Transverse colon (tissue), 4 donors: ENCODE data around the gene OR8G5. TPM values are rescaled to one million over a fixed set of nuclear protein-coding genes. Genes with fewer than 3 reads are reported as not detected.
"Not testable (repeated sequence)": the region's sequence is repeated elsewhere in the genome, so short reads cannot be mapped to it uniquely, and the experiment has no call there.

Source experiments
- DNase-seq: peaks from one replicate; pipeline ENCODE4 v3.0.0-alpha.2; 2019
- H3K27ac ChIP-seq, 4 donors: fragments of 200-600 bp; sonication (generic); 2 replicates each; pipeline ENCODE4 v1.5.1; 2016 to 2018; ENCODE audit warnings: inconsistent platforms in 4 of 4
- H3K27me3 ChIP-seq: fragments of 200-600 bp; sonication (generic); 2 replicates; pipeline ENCODE4 v1.5.1; 2017; ENCODE audit warnings: inconsistent platforms
- H3K36me3 ChIP-seq, 4 donors: fragments of 200-600 bp; sonication (generic); 2 replicates each; pipeline ENCODE4 v1.5.1; 2017 to 2019; ENCODE audit warnings: inconsistent platforms in 4 of 4
- H3K4me1 ChIP-seq, 4 donors: fragments of 200-600 bp; sonication (generic); 2 replicates each; pipeline ENCODE4 v1.5.1; 2017 to 2020; ENCODE audit warnings: inconsistent platforms in 4 of 4
- H3K4me3 ChIP-seq, 4 donors: fragments of 200-600 bp; sonication (generic); 1 replicate in 1 of 4; 2 replicates in 3 of 4; pipeline versions ENCODE4 v1.5.1 to v1.6.1; 2017 to 2019; ENCODE audit warnings: inconsistent platforms in 4 of 4
- H3K9me3 ChIP-seq, 2 donors: fragments of 200-600 bp; sonication (generic); 2 replicates each; pipeline ENCODE4 v1.5.1; 2017 to 2019; ENCODE audit warnings: inconsistent platforms in 2 of 2
- EP300 ChIP-seq: sonication (generic); formaldehyde crosslinking; IDR thresholded peaks from one replicate; pipeline ENCODE4 v1.6.1; 2017; ENCODE audit warnings: antibody characterized with exemption, low read depth
- POLR2A ChIP-seq: fragments of 450-650 bp; IDR thresholded peaks from one replicate; pipeline ENCODE4 v1.6.1; 2016; ENCODE audit warnings: antibody characterized with exemption, mild to moderate bottlenecking, moderate library complexity
- POLR2AphosphoS5 ChIP-seq, 3 donors: sonication (generic); formaldehyde crosslinking; IDR thresholded peaks; one replicate each; pipeline ENCODE4 v1.6.1; 2016; ENCODE audit warnings: antibody characterized with exemption in 3 of 3
- WGBS, 2 donors: methylation state at CpG; one replicate each; pipeline ENCODE4 v1.1.5; 2018; ENCODE audit warnings: low coverage in 1 of 2; 5-methylcytosine and 5-hydroxymethylcytosine counted together
- in situ Hi-C, 4 donors: fragments of 200-750 bp; cut with MboI; loops; one replicate each; pipeline versions ENCODE4 v1.15.0 to v1.15.1; 2017; ENCODE audit warnings: low sequenced_read_pairs in 3 of 4, low pct_ligation_motif_present in 1 of 4, low pct_unique_long_range_greater_than_20kb in 1 of 4
- intact Hi-C: fragments of 100-400 bp; cut with DNase I; formaldehyde crosslinking; loops from one replicate; pipeline ENCODE4 v1.15.1; 2023; ENCODE audit warnings: low total_unique reads
- total RNA-seq, 4 donors: library from RNA; depleted of rRNA; stranded (reverse); fragments of >200 nt; gene quantifications; one replicate each; pipeline ENCODE4 v1.1.0, GENCODE V29; 2016
- TF ChIP-seq, protein P1 (sequence below), 5 experiments: fragments of 200-600 bp in 3 of 5; fragments of 450-650 bp in 2 of 5; sonication (generic) in 3 of 5; IDR thresholded peaks; 1 replicate in 2 of 5; 2 replicates in 3 of 5; pipeline ENCODE4 v1.5.1; 2016 to 2017; ENCODE audit warnings: antibody characterized with exemption in 5 of 5, inconsistent platforms in 3 of 5, mild to moderate bottlenecking in 2 of 5, moderate library complexity in 1 of 5

The OR8G5 gene
- total RNA-seq, 4 donors from 2014 or later = 0.41 TPM; not detected in 3

DNA sequence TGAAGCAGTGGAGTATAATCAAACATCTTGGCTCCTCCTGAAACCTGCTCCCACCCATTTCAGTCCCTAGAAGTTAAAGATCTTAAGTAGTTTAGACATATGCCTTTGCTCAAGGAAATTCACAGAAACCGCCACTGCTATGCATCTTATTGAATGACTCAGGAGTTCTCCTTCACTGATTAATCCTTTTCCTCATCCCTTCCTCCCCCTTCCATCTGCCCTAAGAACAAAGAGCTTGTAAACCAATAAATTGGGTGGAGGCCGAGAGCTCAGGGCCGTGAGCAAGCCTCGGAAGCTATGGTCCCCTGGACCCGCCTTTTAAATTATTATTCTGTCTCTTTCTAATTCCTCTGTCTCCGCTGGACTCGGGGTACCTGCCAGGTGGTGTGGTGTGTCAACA lies 14.7 kb downstream of the OR8G5 start:
- H3K36me3 ChIP-seq, intact Hi-C loops, H3K27me3 ChIP-seq, in situ Hi-C loops, H3K4me3 ChIP-seq, H3K9me3 ChIP-seq: not testable (repeated sequence)
- Histone ChIP-seq H3K27ac (peak overlapping the region in 3 of 4 donors; percentile 10 to 62 (median 45)), H3K4me1 (peaks cover 0 to 22% (median 7%) of the 10 kb centered on the region in 4 donors)
- 25 to 40% methylated on average over 6 to 7 of the region's 7 CpGs for WGBS, 2 donors
- DNase-seq = peak; percentile 26

DNA sequence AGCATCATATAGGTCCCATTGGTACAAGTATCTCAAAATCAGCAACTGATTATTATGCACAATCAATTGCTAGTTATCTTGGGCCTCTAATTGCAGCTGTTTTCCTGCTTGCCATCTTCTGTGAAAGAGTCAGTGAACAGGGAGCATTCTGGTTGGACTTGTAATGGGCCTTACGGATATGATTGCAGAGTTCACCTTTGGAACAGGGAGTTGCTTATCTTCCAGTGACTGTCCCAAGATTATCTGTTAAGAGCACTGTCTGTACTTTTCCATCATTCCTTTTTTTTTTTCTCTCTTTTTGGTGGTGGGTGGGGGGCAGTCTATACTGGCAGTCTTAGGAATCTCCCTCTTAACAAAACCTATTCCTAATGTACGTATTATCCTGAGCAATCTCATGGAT lies 17.8 kb downstream of the OR8G5 start:
- 69% methylated on average over 2 of the region's 2 CpGs; no CpG with 5 or more reads in 1 of the 2 donors for WGBS, 2 donors
- DNase-seq = no peak

DNA sequence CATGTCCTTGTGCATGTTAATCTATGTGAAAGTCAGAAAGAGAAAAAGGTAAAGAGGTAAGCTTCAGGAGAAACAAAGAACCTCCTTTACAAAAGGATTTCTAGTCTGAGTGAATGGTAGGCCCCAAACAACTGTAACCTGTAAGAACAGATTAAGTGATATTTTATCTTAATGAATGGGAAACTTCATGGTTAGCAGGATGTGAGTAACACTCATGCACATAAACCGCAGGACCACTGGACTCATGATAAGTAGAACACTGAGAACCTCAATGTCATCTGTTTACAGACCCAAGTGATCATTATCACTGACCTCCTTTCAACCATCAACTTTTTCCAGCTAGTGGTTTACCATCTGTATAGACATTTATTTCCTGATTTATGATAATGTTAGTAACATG lies 19.9 kb downstream of the OR8G5 start:
- no peak for DNase-seq
- TF ChIP-seq POLR2AphosphoS5 (IDR thresholded peaks at IDR 0.05) (no peak), POLR2A (no peak), EP300 (no peak)
- TF ChIP-seq, protein P1, sequence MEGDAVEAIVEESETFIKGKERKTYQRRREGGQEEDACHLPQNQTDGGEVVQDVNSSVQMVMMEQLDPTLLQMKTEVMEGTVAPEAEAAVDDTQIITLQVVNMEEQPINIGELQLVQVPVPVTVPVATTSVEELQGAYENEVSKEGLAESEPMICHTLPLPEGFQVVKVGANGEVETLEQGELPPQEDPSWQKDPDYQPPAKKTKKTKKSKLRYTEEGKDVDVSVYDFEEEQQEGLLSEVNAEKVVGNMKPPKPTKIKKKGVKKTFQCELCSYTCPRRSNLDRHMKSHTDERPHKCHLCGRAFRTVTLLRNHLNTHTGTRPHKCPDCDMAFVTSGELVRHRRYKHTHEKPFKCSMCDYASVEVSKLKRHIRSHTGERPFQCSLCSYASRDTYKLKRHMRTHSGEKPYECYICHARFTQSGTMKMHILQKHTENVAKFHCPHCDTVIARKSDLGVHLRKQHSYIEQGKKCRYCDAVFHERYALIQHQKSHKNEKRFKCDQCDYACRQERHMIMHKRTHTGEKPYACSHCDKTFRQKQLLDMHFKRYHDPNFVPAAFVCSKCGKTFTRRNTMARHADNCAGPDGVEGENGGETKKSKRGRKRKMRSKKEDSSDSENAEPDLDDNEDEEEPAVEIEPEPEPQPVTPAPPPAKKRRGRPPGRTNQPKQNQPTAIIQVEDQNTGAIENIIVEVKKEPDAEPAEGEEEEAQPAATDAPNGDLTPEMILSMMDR (IDR thresholded peaks at IDR 0.05) = no peak
- intact Hi-C loops = no loop called here
- 53 to 75% methylated on average over 1 of the region's 1 CpG for WGBS, 2 donors
- Histone ChIP-seq H3K27me3 (no peaks in the 10 kb centered on the region), H3K4me1 (peaks cover 0 to 16% (median 7%) of the 10 kb centered on the region in 4 donors), H3K4me3 (no peak overlapping the region), H3K9me3 (no peaks in the 10 kb centered on the region), H3K27ac (no peak overlapping the region), H3K36me3 (no peaks in the 10 kb centered on the region)
- in situ Hi-C loops = no loop called here

More for the DNA sequence above, 17.8 kb downstream of the OR8G5 start:
- TF ChIP-seq POLR2AphosphoS5 (IDR thresholded peaks at IDR 0.05) = no peak
- TF ChIP-seq, protein P1 (IDR thresholded peaks at IDR 0.05) = no peak
- TF ChIP-seq EP300 = no peak
- TF ChIP-seq POLR2A = no peak
- H3K4me3 ChIP-seq = no peak overlapping the region
- no peaks in the 10 kb centered on the region for H3K27me3 ChIP-seq
- no peaks in the 10 kb centered on the region for H3K36me3 ChIP-seq
- H3K27ac ChIP-seq = peak overlapping the region in 3 of 4 donors; percentile 33 to 49 (median 47)
- in situ Hi-C loops (no loop called here), intact Hi-C loops (no loop called here)
- H3K4me1 ChIP-seq = peaks cover 0 to 22% (median 7%) of the 10 kb centered on the region in 4 donors
- no peaks in the 10 kb centered on the region for H3K9me3 ChIP-seq

DNA sequence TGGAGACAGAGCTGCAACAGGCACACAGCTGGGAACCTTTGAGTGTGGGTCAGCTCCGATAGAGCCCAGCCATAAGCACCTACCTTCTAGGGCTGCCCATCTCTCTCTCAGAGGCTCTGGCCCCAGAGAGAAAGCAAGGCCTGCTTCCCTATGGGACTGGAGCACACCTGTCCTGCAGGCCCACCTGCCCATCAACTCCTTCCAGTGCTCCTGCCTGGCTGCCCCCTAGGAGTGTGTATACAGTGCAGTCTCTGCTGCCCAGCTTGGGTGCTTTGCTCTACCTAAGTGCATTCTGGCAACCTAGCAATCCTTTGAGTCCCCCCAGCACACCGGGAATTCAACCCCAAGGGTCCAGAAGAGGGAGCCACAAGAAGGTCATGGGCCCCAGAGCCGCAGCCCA lies 21.0 kb downstream of the OR8G5 start:
- TF ChIP-seq POLR2AphosphoS5 (IDR thresholded peaks at IDR 0.05) (no peak), EP300 (no peak), POLR2A (no peak)
- TF ChIP-seq, protein P1 (IDR thresholded peaks at IDR 0.05) = no peak
- H3K36me3 ChIP-seq = no peaks in the 10 kb centered on the region
- WGBS, 2 donors = 79% methylated on average over 3 of the region's 3 CpGs; no CpG with 5 or more reads in 1 of the 2 donors
- no peak for DNase-seq
- no peaks in the 10 kb centered on the region for H3K9me3 ChIP-seq
- H3K4me3 ChIP-seq = no peak overlapping the region
- in situ Hi-C loops (no loop called here), intact Hi-C loops (no loop called here)
- H3K27me3 ChIP-seq = no peaks in the 10 kb centered on the region
- peaks cover 0 to 13% (median 6%) of the 10 kb centered on the region in 4 donors for H3K4me1 ChIP-seq
- peak overlapping the region in 1 of 4 donors; percentile 26 for H3K27ac ChIP-seq

DNA sequence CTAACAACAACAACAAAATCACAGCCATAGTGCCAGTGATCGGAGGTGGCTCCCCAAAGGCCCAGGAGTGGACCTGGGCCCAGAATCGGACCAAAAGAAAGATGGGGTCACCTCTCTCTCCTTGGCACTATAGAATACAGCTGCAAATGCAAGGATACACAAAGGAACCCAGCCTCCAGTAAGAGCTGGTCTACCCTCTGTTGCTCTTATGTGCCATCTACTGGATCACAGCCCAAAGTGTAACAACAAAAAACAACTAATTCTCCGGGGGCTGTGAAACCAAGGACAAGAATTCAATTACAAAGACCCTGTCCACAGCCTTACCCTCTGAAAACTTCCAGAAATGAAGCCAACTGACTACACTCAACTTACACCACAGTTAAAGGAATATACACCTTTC lies 21.6 kb downstream of the OR8G5 start:
- H3K4me1 ChIP-seq = peaks cover 0 to 13% (median 6%) of the 10 kb centered on the region in 4 donors
- H3K27ac ChIP-seq = no peak overlapping the region
- intact Hi-C loops = no loop called here
- 0 to 75% methylated on average over 1 to 3 of the region's 3 CpGs for whole genome bisulfite sequencing, 2 donors
- DNase-seq = no peak
- no peak overlapping the region for H3K4me3 ChIP-seq
- no peaks in the 10 kb centered on the region for H3K36me3 ChIP-seq
- no peaks in the 10 kb centered on the region for H3K9me3 ChIP-seq
- H3K27me3 ChIP-seq = no peaks in the 10 kb centered on the region
- in situ Hi-C loops = no loop called here
- TF ChIP-seq POLR2AphosphoS5 (IDR thresholded peaks at IDR 0.05) (no peak), POLR2A (no peak), EP300 (no peak)
- TF ChIP-seq, protein P1 (IDR thresholded peaks at IDR 0.05) = peak in 4 of 5 experiments; percentile 5 to 30 (median 22)
